ENCODE data around the gene PIEZO2.
"Not testable (repeated sequence)": the region's sequence is repeated elsewhere in the genome, so short reads cannot be mapped to it uniquely, and the experiment has no call there.

PIEZO2 gene

GRCh38 chr18:10846657-10847407 is 302.5 kb downstream of the PIEZO2 start:
- H3K4me2 ChIP-seq (ENCODE audit: low read length), result no peak overlapping the region
- no peaks in the 10 kb centered on the region for H4K20me1 ChIP-seq (ENCODE audit: control insufficient read depth, insufficient read depth, low read depth, low read length)
- H3K27ac ChIP-seq (ENCODE audit: low read depth, low read length), result no peak overlapping the region
- H3K79me2 ChIP-seq (ENCODE audit: control insufficient read depth, low read length), result no peaks in the 10 kb centered on the region
- H3F3A ChIP-seq (ENCODE audit: control insufficient read depth, insufficient read depth), result no peaks in the 10 kb centered on the region
- H3K4me3 ChIP-seq (ENCODE audit: low read length), result no peak overlapping the region
- TF ChIP-seq EZH2phosphoT487 (IDR thresholded peaks at IDR 0.05; ENCODE audit: borderline replicate concordance, low read length), result no peak
- TF ChIP-seq CTCF (IDR thresholded peaks at IDR 0.05; ENCODE audit: low read depth, low read length, poor library complexity, severe bottlenecking), result no peak
- H3K9me2 ChIP-seq (replicated peaks; ENCODE audit: control insufficient read depth, low read length), result no peaks in the 10 kb centered on the region
- H3K9me3 ChIP-seq (ENCODE audit: control insufficient read depth, insufficient read depth, low read length), result no peaks in the 10 kb centered on the region
- peaks cover 7% of the 10 kb centered on the region; the same call in 1 of the 2 replicates for H3K27me3 ChIP-seq (ENCODE audit: control insufficient read depth, low read length)
- no peaks in the 10 kb centered on the region for H3K36me3 ChIP-seq (ENCODE audit: control insufficient read depth, low read length)
- no peaks in the 10 kb centered on the region for H3K4me1 ChIP-seq (ENCODE audit: control insufficient read depth, low read length)

GRCh38 chr18:10846035-10846434 is 303.3 kb downstream of the PIEZO2 start:
- not testable (repeated sequence) for H4K20me1 ChIP-seq (ENCODE audit: control insufficient read depth, insufficient read depth, low read depth, low read length); H3K79me2 ChIP-seq (ENCODE audit: control insufficient read depth, low read length); H3K36me3 ChIP-seq (ENCODE audit: control insufficient read depth, low read length); H3K4me1 ChIP-seq (ENCODE audit: control insufficient read depth, low read length); H3K9me3 ChIP-seq (ENCODE audit: control insufficient read depth, insufficient read depth, low read length); H3F3A ChIP-seq (ENCODE audit: control insufficient read depth, insufficient read depth); H3K9me2 ChIP-seq (replicated peaks; ENCODE audit: control insufficient read depth, low read length); H3K27ac ChIP-seq (ENCODE audit: low read depth, low read length); H3K4me2 ChIP-seq (ENCODE audit: low read length); H3K27me3 ChIP-seq (ENCODE audit: control insufficient read depth, low read length); H3K4me3 ChIP-seq (ENCODE audit: low read length)

- Histone ChIP-seq H3K79me2 (ENCODE audit: control insufficient read depth, low read length) (no peaks in the 10 kb centered on the region), H3K27me3 (ENCODE audit: control insufficient read depth, low read length) (peaks cover 2% of the 10 kb centered on the region; the same call in 1 of the 2 replicates), H3K27ac (ENCODE audit: low read depth, low read length) (no peak overlapping the region), H3K4me3 (ENCODE audit: low read length) (no peak overlapping the region), H3K4me1 (ENCODE audit: control insufficient read depth, low read length) (no peaks in the 10 kb centered on the region), H3K4me2 (ENCODE audit: low read length) (no peak overlapping the region), H3F3A (ENCODE audit: control insufficient read depth, insufficient read depth) (no peaks in the 10 kb centered on the region), H3K36me3 (ENCODE audit: control insufficient read depth, low read length) (no peaks in the 10 kb centered on the region), H3K9me2 (replicated peaks; ENCODE audit: control insufficient read depth, low read length) (no peaks in the 10 kb centered on the region), H4K20me1 (ENCODE audit: control insufficient read depth, insufficient read depth, low read depth, low read length) (no peaks in the 10 kb centered on the region), H3K9me3 (ENCODE audit: control insufficient read depth, insufficient read depth, low read length) (no peaks in the 10 kb centered on the region)
- TF ChIP-seq EZH2phosphoT487 (IDR thresholded peaks at IDR 0.05; ENCODE audit: borderline replicate concordance, low read length) (no peak), CTCF (IDR thresholded peaks at IDR 0.05; ENCODE audit: low read depth, low read length, poor library complexity, severe bottlenecking) (no peak)
Observed at GRCh38 chr18:10843565-10843964, 305.8 kb downstream of the PIEZO2 start.

GRCh38 chr18:10842861-10843260 is 306.5 kb downstream of the PIEZO2 start:
- H3K79me2 ChIP-seq (ENCODE audit: control insufficient read depth, low read length), result no peaks in the 10 kb centered on the region
- H3K4me2 ChIP-seq (ENCODE audit: low read length), result no peak overlapping the region
- no peaks in the 10 kb centered on the region for H3F3A ChIP-seq (ENCODE audit: control insufficient read depth, insufficient read depth)
- no peaks in the 10 kb centered on the region for H3K9me3 ChIP-seq (ENCODE audit: control insufficient read depth, insufficient read depth, low read length)
- H3K9me2 ChIP-seq (replicated peaks; ENCODE audit: control insufficient read depth, low read length), result no peaks in the 10 kb centered on the region
- no peaks in the 10 kb centered on the region; the same call in 1 of the 2 replicates for H3K27me3 ChIP-seq (ENCODE audit: control insufficient read depth, low read length)
- no peak overlapping the region for H3K27ac ChIP-seq (ENCODE audit: low read depth, low read length)
- H3K36me3 ChIP-seq (ENCODE audit: control insufficient read depth, low read length), result no peaks in the 10 kb centered on the region
- no peak overlapping the region for H3K4me3 ChIP-seq (ENCODE audit: low read length)
- no peaks in the 10 kb centered on the region for H4K20me1 ChIP-seq (ENCODE audit: control insufficient read depth, insufficient read depth, low read depth, low read length)
- TF ChIP-seq EZH2phosphoT487 (IDR thresholded peaks at IDR 0.05; ENCODE audit: borderline replicate concordance, low read length), result no peak
- TF ChIP-seq CTCF (IDR thresholded peaks at IDR 0.05; ENCODE audit: low read depth, low read length, poor library complexity, severe bottlenecking), result no peak
- H3K4me1 ChIP-seq (ENCODE audit: control insufficient read depth, low read length), result no peaks in the 10 kb centered on the region

Measured in DOHH2 (cell line).